ENCODE results near the gene HEPHL1. TPM values are rescaled to one million over a fixed set of nuclear protein-coding genes. Genes with fewer than 3 reads are reported as not detected.

HEPHL1 gene
- total RNA-seq, 4 donors from 2014 or later: not detected

DNA sequence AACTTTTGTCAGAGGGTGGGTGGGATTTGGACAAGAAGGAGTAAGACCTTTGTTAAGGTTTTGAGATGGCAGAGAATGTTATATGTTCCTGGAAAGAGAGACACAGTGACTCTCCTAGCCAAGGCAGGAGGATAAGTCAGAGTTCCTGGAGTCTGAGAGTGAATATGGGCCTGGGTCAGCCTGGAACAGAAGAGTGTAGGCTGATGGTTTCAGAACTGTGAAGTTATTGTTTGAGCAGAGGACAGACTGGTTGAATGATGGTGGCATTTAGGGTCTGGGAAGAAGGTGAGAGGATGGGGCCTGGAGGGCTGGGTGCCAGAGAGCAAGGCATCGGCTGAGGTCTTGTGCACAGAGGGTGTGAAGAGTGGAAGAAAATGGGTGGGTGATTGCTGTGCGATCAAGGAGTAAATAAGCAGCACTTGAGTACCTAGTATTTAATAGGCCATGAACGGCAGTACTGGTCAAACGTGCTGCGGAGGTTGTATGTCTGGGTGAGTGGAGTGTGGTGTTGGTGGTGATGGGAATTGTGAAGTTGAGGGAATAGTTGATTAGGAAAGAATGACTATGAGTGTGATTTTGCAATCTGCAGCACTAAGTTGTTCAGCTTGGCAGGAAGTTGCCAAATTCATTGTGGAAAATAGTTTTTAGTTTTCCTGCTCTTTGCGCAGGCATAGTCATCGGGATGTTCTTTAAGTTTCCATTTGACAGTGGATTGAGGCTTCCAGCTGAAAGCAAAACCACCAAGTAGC is 109.3 kb downstream of the HEPHL1 start:
- no peaks in the 10 kb centered on the region for H3K9me3 ChIP-seq
- no peaks in the 10 kb centered on the region for H3K27me3 ChIP-seq
- in situ Hi-C loops (cut with MboI; ENCODE audit: low pct_ligation_motif_present in 1 of 4, low pct_unique_long_range_greater_than_20kb in 1 of 4, low sequenced_read_pairs in 3 of 4): no loop called here
- no peak for DNase-seq
- intact Hi-C loops (cut with DNase I; ENCODE audit: low total_unique reads): no loop called here
- WGBS, 2 donors (ENCODE audit: low coverage in 1 of 2): 70 to 76% methylated on average over 5 to 7 of the region's 7 CpGs
- peak overlapping the region; percentile 93 to 99 (median 96) for H3K27ac ChIP-seq
- H3K4me1 ChIP-seq: peaks cover 14 to 43% (median 38%) of the 10 kb centered on the region in 4 donors
- no peak for TF ChIP-seq CTCF (IDR thresholded peaks at IDR 0.05)
- TF ChIP-seq POLR2A (IDR thresholded peaks at IDR 0.05): peak; percentile 30
- peak; percentile 60 to 82 (median 78) for TF ChIP-seq POLR2AphosphoS5 (IDR thresholded peaks at IDR 0.05)
- TF ChIP-seq EP300 (IDR thresholded peaks at IDR 0.05; ENCODE audit: low read depth): no peak
- H3K4me3 ChIP-seq: peak overlapping the region in 3 of 4 donors; percentile 77 to 87 (median 82)
- H3K36me3 ChIP-seq: no peaks in the 10 kb centered on the region

GRCh38 chr11:94131047-94131717 is 110.0 kb downstream of the HEPHL1 start:
- WGBS, 2 donors (ENCODE audit: low coverage in 1 of 2): 69% methylated on average over 3 of the region's 3 CpGs; no CpG with 5 or more reads in 1 of the 2 donors
- no peaks in the 10 kb centered on the region for H3K36me3 ChIP-seq
- TF ChIP-seq POLR2A (IDR thresholded peaks at IDR 0.05) (no peak), CTCF (IDR thresholded peaks at IDR 0.05) (no peak), EP300 (IDR thresholded peaks at IDR 0.05; ENCODE audit: low read depth) (no peak), POLR2AphosphoS5 (IDR thresholded peaks at IDR 0.05) (no peak)
- H3K27ac ChIP-seq: peak overlapping the region; percentile 93 to 99 (median 96)
- H3K4me3 ChIP-seq: no peak overlapping the region
- no peak for DNase-seq
- peaks cover 15 to 48% (median 41%) of the 10 kb centered on the region in 4 donors for H3K4me1 ChIP-seq
- in situ Hi-C loops (cut with MboI; ENCODE audit: low pct_ligation_motif_present in 1 of 4, low pct_unique_long_range_greater_than_20kb in 1 of 4, low sequenced_read_pairs in 3 of 4) (no loop called here), intact Hi-C loops (cut with DNase I; ENCODE audit: low total_unique reads) (no loop called here)
- H3K27me3 ChIP-seq: no peaks in the 10 kb centered on the region
- H3K9me3 ChIP-seq: no peaks in the 10 kb centered on the region

GRCh38 chr11:94131718-94132115 is 110.6 kb downstream of the HEPHL1 start:
- H3K27ac ChIP-seq: peak overlapping the region; percentile 93 to 99 (median 96)
- no peak for TF ChIP-seq POLR2AphosphoS5 (IDR thresholded peaks at IDR 0.05)
- TF ChIP-seq EP300 (IDR thresholded peaks at IDR 0.05; ENCODE audit: low read depth): no peak
- TF ChIP-seq CTCF (IDR thresholded peaks at IDR 0.05): no peak
- TF ChIP-seq POLR2A (IDR thresholded peaks at IDR 0.05): no peak
- intact Hi-C loops (cut with DNase I; ENCODE audit: low total_unique reads) (no loop called here), in situ Hi-C loops (cut with MboI; ENCODE audit: low pct_ligation_motif_present in 1 of 4, low pct_unique_long_range_greater_than_20kb in 1 of 4, low sequenced_read_pairs in 3 of 4) (no loop called here)
- no peak for DNase-seq
- H3K27me3 ChIP-seq: no peaks in the 10 kb centered on the region
- no peaks in the 10 kb centered on the region for H3K9me3 ChIP-seq
- peaks cover 15 to 48% (median 42%) of the 10 kb centered on the region in 4 donors for H3K4me1 ChIP-seq
- no peaks in the 10 kb centered on the region for H3K36me3 ChIP-seq
- H3K4me3 ChIP-seq: no peak overlapping the region
- 9 to 11% methylated on average over 1 of the region's 1 CpG for WGBS, 2 donors (ENCODE audit: low coverage in 1 of 2)

GRCh38 chr11:94132152-94132558 is 111.0 kb downstream of the HEPHL1 start:
- 72 to 83% methylated on average over 4 to 5 of the region's 5 CpGs for WGBS, 2 donors (ENCODE audit: low coverage in 1 of 2)
- Histone ChIP-seq H3K4me1 (peaks cover 15 to 48% (median 42%) of the 10 kb centered on the region in 4 donors), H3K4me3 (no peak overlapping the region), H3K36me3 (no peaks in the 10 kb centered on the region), H3K9me3 (no peaks in the 10 kb centered on the region), H3K27ac (peak overlapping the region in 2 of 4 donors; percentile 93 to 99), H3K27me3 (no peaks in the 10 kb centered on the region)
- TF ChIP-seq POLR2AphosphoS5 (IDR thresholded peaks at IDR 0.05) (no peak), POLR2A (IDR thresholded peaks at IDR 0.05) (no peak), CTCF (IDR thresholded peaks at IDR 0.05) (no peak), EP300 (IDR thresholded peaks at IDR 0.05; ENCODE audit: low read depth) (no peak)
- peak; percentile 20 for DNase-seq
- intact Hi-C loops (cut with DNase I; ENCODE audit: low total_unique reads) (no loop called here), in situ Hi-C loops (cut with MboI; ENCODE audit: low pct_ligation_motif_present in 1 of 4, low pct_unique_long_range_greater_than_20kb in 1 of 4, low sequenced_read_pairs in 3 of 4) (no loop called here)
